MCF 10A (cell line): ENCODE results near the gene DUSP22. TPM values are rescaled to one million over a fixed set of nuclear protein-coding genes. Genes with fewer than 3 reads are reported as not detected.

ENCODE experiments used
- BruUV-seq: library from RNA; stranded (reverse); fragments of 400-500 nt; replicated peaks from 2 replicates; lab custom pipeline; 2021; lab: Mats Ljungman, UMichigan
- CTCF ChIA-PET: fragments of 300-600 bp; sonication (Branson Sonifier 250); formaldehyde crosslinking; extraction: SDS; loops from one replicate; lab custom pipeline; 2021; ENCODE audit warnings: antibody characterized with exemption, inconsistent platforms; lab: Yijun Ruan, JAX
- POLR2A ChIA-PET: fragments of 300-600, 350-650 bp; sonication (Branson Sonifier 250); formaldehyde crosslinking; extraction: SDS; loops from one replicate; lab custom pipeline; 2020; ENCODE audit warnings: antibody characterized with exemption, inconsistent platforms; lab: Yijun Ruan, JAX
- DNase-seq: peaks from one replicate; pipeline ENCODE4 v3.0.0-alpha.2; 2018; ENCODE audit not compliant: unreplicated experiment
- H3K27ac Mint-ChIP-seq: one replicate; pipeline ENCODE4 v1.8.0; 2022; ENCODE audit warnings: mild to moderate bottlenecking, low read depth, mixed read lengths; ENCODE audit not compliant: unreplicated experiment
- H3K27me3 Mint-ChIP-seq: one replicate; pipeline ENCODE4 v1.8.0; 2022; ENCODE audit warnings: mixed read lengths; ENCODE audit not compliant: insufficient read depth, unreplicated experiment
- H3K36me3 Mint-ChIP-seq: one replicate; pipeline ENCODE4 v1.8.0; 2022; ENCODE audit warnings: mild to moderate bottlenecking, moderate library complexity, mixed read lengths; ENCODE audit not compliant: insufficient read depth, unreplicated experiment
- H3K4me1 Mint-ChIP-seq: one replicate; pipeline ENCODE4 v1.8.0; 2022; ENCODE audit warnings: mixed read lengths; ENCODE audit not compliant: insufficient read depth, unreplicated experiment
- H3K4me3 Mint-ChIP-seq: one replicate; pipeline ENCODE4 v1.8.0; 2022; ENCODE audit warnings: mild to moderate bottlenecking, moderate library complexity, mixed read lengths; ENCODE audit not compliant: unreplicated experiment
- H3K9me3 Mint-ChIP-seq: one replicate; pipeline ENCODE4 v1.8.0; 2022; ENCODE audit warnings: mixed read lengths; ENCODE audit not compliant: unreplicated experiment
- CTCF ChIP-seq: fragments of 200-600 bp; IDR thresholded peaks from one replicate; pipeline ENCODE4 v1.8.0; 2022; ENCODE audit warnings: antibody characterized with exemption, mild to moderate bottlenecking; ENCODE audit not compliant: unreplicated experiment
- intact Hi-C: fragments of 100-400 bp; cut with micrococcal nuclease; formaldehyde crosslinking; loops from 2 replicates; pipeline ENCODE4 v1.14.1; 2022
- total RNA-seq: library from RNA; stranded (reverse); gene quantifications from 2 replicates; pipeline ENCODE4 v1.2.3, GENCODE V29; 2022

Gene DUSP22
- total RNA-seq, 1 experiment from 2014 or later, result 29.4 TPM

DNA sequence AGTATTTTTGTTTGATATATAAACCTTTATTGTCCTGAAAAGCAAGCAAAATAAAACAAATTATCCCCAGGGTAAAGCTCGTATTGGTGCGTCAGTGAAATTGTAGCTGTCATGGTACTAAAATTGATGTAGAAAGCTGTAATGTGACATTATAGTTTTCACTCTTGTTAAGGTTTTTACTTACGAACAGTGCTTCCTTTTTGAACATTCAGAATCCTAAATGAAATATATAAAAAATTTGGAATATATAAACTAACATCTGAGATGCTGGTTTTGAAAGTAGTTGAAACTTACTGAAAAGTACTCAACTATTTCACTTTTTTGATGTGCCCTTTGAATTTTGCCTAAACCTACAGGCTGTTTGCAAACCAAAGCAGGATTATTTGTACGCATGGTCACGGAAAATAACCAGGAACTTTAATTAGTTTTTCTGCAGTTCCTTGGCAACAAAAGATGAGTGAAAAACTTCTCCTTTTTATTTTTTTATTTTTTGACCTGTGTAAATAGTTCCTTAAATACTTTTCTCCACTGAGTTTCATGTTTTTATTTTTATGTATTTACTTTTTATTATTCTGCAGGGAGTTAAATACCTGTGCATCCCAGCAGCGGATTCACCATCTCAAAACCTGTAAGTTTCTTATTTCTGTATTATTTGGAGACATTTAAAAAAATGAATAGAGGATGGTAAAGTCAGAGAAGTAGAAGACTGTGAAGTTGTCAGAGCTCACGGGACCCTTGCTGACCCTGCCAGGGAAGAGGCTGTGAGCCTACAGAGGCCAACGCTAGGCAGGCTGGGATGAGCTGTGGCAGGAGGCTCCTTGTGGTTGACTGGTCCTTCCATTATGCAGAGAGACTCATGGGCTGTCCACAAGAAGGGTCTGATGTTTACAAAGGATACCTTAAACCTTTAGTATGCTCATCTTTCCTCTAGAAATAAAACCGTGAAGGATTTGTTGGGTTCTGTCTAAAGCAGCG, 42.5 kb downstream of the DUSP22 start:
- H3K4me3 Mint-ChIP-seq, result no peak overlapping the region
- no peaks in the 10 kb centered on the region for H3K9me3 Mint-ChIP-seq
- TF ChIP-seq CTCF, result no peak
- BruUV-seq, result no TSS peak
- H3K36me3 Mint-ChIP-seq, result no peaks in the 10 kb centered on the region
- DNase-seq, result no peak
- ChIA-PET POLR2A (interaction anchor here (0.6 to 1.3 kb wide), 2 partner anchors 26 to 538 kb away, joined by 3 read pairs; no protein-coding TSS in a partner anchor), CTCF (interaction anchor here (0.5 kb wide), 1 partner anchor 251 kb away, joined by 4 read pairs; no protein-coding TSS in a partner anchor)
- no peaks in the 10 kb centered on the region for H3K4me1 Mint-ChIP-seq
- intact Hi-C loops, result no loop called here
- H3K27me3 Mint-ChIP-seq, result no peaks in the 10 kb centered on the region
- no peak overlapping the region for H3K27ac Mint-ChIP-seq

GRCh38 chr6:335572-335971, 43.3 kb downstream of the DUSP22 start:
- TF ChIP-seq CTCF, result no peak
- Mint-ChIP-seq H3K27me3 (no peaks in the 10 kb centered on the region), H3K4me1 (no peaks in the 10 kb centered on the region), H3K4me3 (no peak overlapping the region), H3K9me3 (no peaks in the 10 kb centered on the region), H3K36me3 (no peaks in the 10 kb centered on the region), H3K27ac (no peak overlapping the region)
- intact Hi-C loops, result no loop called here
- DNase-seq, result no peak
- ChIA-PET POLR2A (no interaction called here), CTCF (interaction anchor here (0.5 kb wide), 1 partner anchor 250 kb away, joined by 4 read pairs; no protein-coding TSS in a partner anchor)
- no TSS peak for BruUV-seq

GRCh38 chr6:336159-337114, 44.1 kb downstream of the DUSP22 start:
- Mint-ChIP-seq H3K9me3 (no peaks in the 10 kb centered on the region), H3K36me3 (no peaks in the 10 kb centered on the region), H3K27ac (no peak overlapping the region), H3K4me3 (no peak overlapping the region), H3K27me3 (no peaks in the 10 kb centered on the region), H3K4me1 (no peaks in the 10 kb centered on the region)
- CTCF ChIA-PET, result interaction anchor here (4.3 kb wide), 1 partner anchor 15 kb away, joined by 16 read pairs; no protein-coding TSS in a partner anchor
- TF ChIP-seq CTCF, result no peak
- DNase-seq, result no peak
- POLR2A ChIA-PET, result interaction anchor here (1.4 kb wide), 1 partner anchor 8 kb away, joined by 4 read pairs; no protein-coding TSS in a partner anchor
- no TSS peak for BruUV-seq
- intact Hi-C loops, result no loop called here
